Activated naive CD4-positive, alpha-beta T cell treated with anti-CD3 and anti-CD28 coated beads, Interleukin-2, amount 50 U/mL, for 24 hours (primary cell): ENCODE measurements around the gene CHN2.

ENCODE experiments used
- H3K27ac Mint-ChIP-seq: one replicate; pipeline ENCODE4 v1.8.0; 2021; ENCODE audit warnings: mild to moderate bottlenecking, mixed read lengths
- H3K27me3 Mint-ChIP-seq: one replicate; pipeline ENCODE4 v1.8.0; 2021; ENCODE audit warnings: mixed read lengths
- H3K36me3 Mint-ChIP-seq: one replicate; pipeline ENCODE4 v1.8.0; 2021; ENCODE audit warnings: mixed read lengths
- H3K4me1 Mint-ChIP-seq: one replicate; pipeline ENCODE4 v1.8.0; 2021; ENCODE audit warnings: mixed read lengths
- H3K4me3 Mint-ChIP-seq: one replicate; pipeline ENCODE4 v1.8.0; 2021; ENCODE audit warnings: mild to moderate bottlenecking, mixed read lengths
- H3K9me3 Mint-ChIP-seq: one replicate; pipeline ENCODE4 v1.8.0; 2021; ENCODE audit warnings: mixed read lengths

CHN2 gene

GRCh38 chr7:29478687-29479240 lies 284.2 kb downstream of the CHN2 start:
- H3K27ac Mint-ChIP-seq = no peak overlapping the region
- H3K36me3 Mint-ChIP-seq = no peaks in the 10 kb centered on the region
- no peaks in the 10 kb centered on the region for H3K4me1 Mint-ChIP-seq
- peaks cover 3% of the 10 kb centered on the region for H3K27me3 Mint-ChIP-seq
- no peaks in the 10 kb centered on the region for H3K9me3 Mint-ChIP-seq
- H3K4me3 Mint-ChIP-seq = no peak overlapping the region

GRCh38 chr7:29479301-29480200 lies 285.0 kb downstream of the CHN2 start:
- Mint-ChIP-seq H3K27ac (no peak overlapping the region), H3K27me3 (no peaks in the 10 kb centered on the region), H3K4me1 (no peaks in the 10 kb centered on the region), H3K4me3 (no peak overlapping the region), H3K36me3 (no peaks in the 10 kb centered on the region), H3K9me3 (no peaks in the 10 kb centered on the region)

- H3K27me3 Mint-ChIP-seq = peaks cover 2% of the 10 kb centered on the region
- H3K27ac Mint-ChIP-seq = no peak overlapping the region
- H3K4me3 Mint-ChIP-seq = no peak overlapping the region
- no peaks in the 10 kb centered on the region for H3K36me3 Mint-ChIP-seq
- no peaks in the 10 kb centered on the region for H3K9me3 Mint-ChIP-seq
- no peaks in the 10 kb centered on the region for H3K4me1 Mint-ChIP-seq
Observed at GRCh38 chr7:29480451-29480850, 285.9 kb downstream of the CHN2 start.

GRCh38 chr7:29480934-29481651 lies 286.5 kb downstream of the CHN2 start:
- Mint-ChIP-seq H3K27ac (no peak overlapping the region), H3K36me3 (no peaks in the 10 kb centered on the region), H3K4me3 (no peak overlapping the region), H3K9me3 (no peaks in the 10 kb centered on the region), H3K4me1 (no peaks in the 10 kb centered on the region), H3K27me3 (peaks cover 3% of the 10 kb centered on the region)

- no peaks in the 10 kb centered on the region for H3K9me3 Mint-ChIP-seq
- H3K27ac Mint-ChIP-seq = no peak overlapping the region
- H3K27me3 Mint-ChIP-seq = peaks cover 3% of the 10 kb centered on the region
- no peaks in the 10 kb centered on the region for H3K36me3 Mint-ChIP-seq
- no peak overlapping the region for H3K4me3 Mint-ChIP-seq
- H3K4me1 Mint-ChIP-seq = no peaks in the 10 kb centered on the region
Observed at GRCh38 chr7:29482056-29482455, 287.5 kb downstream of the CHN2 start.

GRCh38 chr7:29483219-29484104 lies 288.9 kb downstream of the CHN2 start:
- H3K9me3 Mint-ChIP-seq = no peaks in the 10 kb centered on the region
- H3K4me3 Mint-ChIP-seq = no peak overlapping the region
- peaks cover 3% of the 10 kb centered on the region for H3K27me3 Mint-ChIP-seq
- H3K36me3 Mint-ChIP-seq = no peaks in the 10 kb centered on the region
- peaks cover 3% of the 10 kb centered on the region for H3K4me1 Mint-ChIP-seq
- no peak overlapping the region for H3K27ac Mint-ChIP-seq

GRCh38 chr7:29484280-29484679 lies 289.7 kb downstream of the CHN2 start:
- Mint-ChIP-seq H3K4me1 (peaks cover 3% of the 10 kb centered on the region), H3K9me3 (no peaks in the 10 kb centered on the region), H3K27ac (no peak overlapping the region), H3K27me3 (peaks cover 4% of the 10 kb centered on the region), H3K36me3 (no peaks in the 10 kb centered on the region), H3K4me3 (no peak overlapping the region)

GRCh38 chr7:29485339-29486190 lies 291.0 kb downstream of the CHN2 start:
- peaks cover 4% of the 10 kb centered on the region for H3K27me3 Mint-ChIP-seq
- H3K27ac Mint-ChIP-seq = no peak overlapping the region
- no peaks in the 10 kb centered on the region for H3K36me3 Mint-ChIP-seq
- H3K4me3 Mint-ChIP-seq = no peak overlapping the region
- no peaks in the 10 kb centered on the region for H3K9me3 Mint-ChIP-seq
- peaks cover 3% of the 10 kb centered on the region for H3K4me1 Mint-ChIP-seq

- no peaks in the 10 kb centered on the region for H3K36me3 Mint-ChIP-seq
- no peak overlapping the region for H3K27ac Mint-ChIP-seq
- H3K4me1 Mint-ChIP-seq = peaks cover 3% of the 10 kb centered on the region
Observed at GRCh38 chr7:29486191-29486700, 291.7 kb downstream of the CHN2 start.

GRCh38 chr7:29487424-29487823 lies 292.8 kb downstream of the CHN2 start:
- H3K4me1 Mint-ChIP-seq = peaks cover 3% of the 10 kb centered on the region
- H3K9me3 Mint-ChIP-seq = no peaks in the 10 kb centered on the region
- H3K36me3 Mint-ChIP-seq = no peaks in the 10 kb centered on the region
- H3K4me3 Mint-ChIP-seq = no peak overlapping the region
- H3K27me3 Mint-ChIP-seq = peaks cover 4% of the 10 kb centered on the region
- H3K27ac Mint-ChIP-seq = no peak overlapping the region

More at GRCh38 chr7:29486191-29486700, 291.7 kb downstream of the CHN2 start:
- H3K4me3 Mint-ChIP-seq = no peak overlapping the region
- H3K9me3 Mint-ChIP-seq = no peaks in the 10 kb centered on the region
- peaks cover 4% of the 10 kb centered on the region for H3K27me3 Mint-ChIP-seq

GRCh38 chr7:29488203-29488970 lies 293.8 kb downstream of the CHN2 start:
- Mint-ChIP-seq H3K9me3 (no peaks in the 10 kb centered on the region), H3K4me3 (no peak overlapping the region), H3K27me3 (peaks cover 4% of the 10 kb centered on the region), H3K27ac (no peak overlapping the region), H3K4me1 (peaks cover 3% of the 10 kb centered on the region), H3K36me3 (no peaks in the 10 kb centered on the region)

GRCh38 chr7:29488977-29489376 lies 294.4 kb downstream of the CHN2 start:
- Mint-ChIP-seq H3K4me1 (peaks cover 3% of the 10 kb centered on the region), H3K27me3 (peaks cover 4% of the 10 kb centered on the region), H3K4me3 (no peak overlapping the region), H3K9me3 (no peaks in the 10 kb centered on the region), H3K27ac (no peak overlapping the region), H3K36me3 (no peaks in the 10 kb centered on the region)

GRCh38 chr7:29490094-29490607 lies 295.6 kb downstream of the CHN2 start:
- H3K9me3 Mint-ChIP-seq = no peaks in the 10 kb centered on the region
- no peaks in the 10 kb centered on the region for H3K36me3 Mint-ChIP-seq

More at GRCh38 chr7:29490094-29490607, 295.6 kb downstream of the CHN2 start:
- Mint-ChIP-seq H3K4me1 (peaks cover 3% of the 10 kb centered on the region), H3K4me3 (no peak overlapping the region), H3K27me3 (peaks cover 4% of the 10 kb centered on the region), H3K27ac (no peak overlapping the region)
